B cell (primary cell): ENCODE measurements around the gene ATN1. TPM values are rescaled to one million over a fixed set of nuclear protein-coding genes. Genes with fewer than 3 reads are reported as not detected.
"Not testable (repeated sequence)": the region's sequence is repeated elsewhere in the genome, so short reads cannot be mapped to it uniquely, and the experiment has no call there.

ENCODE experiments used
- ATAC-seq: fragments of 200-7000 bp; cut with Tn5 transposase; one replicate; pipeline ENCODE4 v1.10.0; 2021; ENCODE audit warnings: low read depth, mild to moderate bottlenecking, moderate number of reproducible peaks, moderate library complexity
- CTCF ChIA-PET: fragments of 350-600 bp; sonication (Branson Sonifier 250); formaldehyde crosslinking; loops from one replicate; lab custom pipeline; 2021; ENCODE audit warnings: antibody characterized with exemption, inconsistent platforms; lab: Charles Lee
- POLR2A ChIA-PET: fragments of 350-600 bp; sonication (Branson Sonifier 250); formaldehyde crosslinking; loops from one replicate; lab custom pipeline; 2021; ENCODE audit warnings: antibody characterized with exemption; lab: Charles Lee
- DNase-seq: peaks from one replicate; pipeline ENCODE4 v3.0.0; 2013
- H2AFZ ChIP-seq: 2 replicates; pipeline ENCODE4 v1.6.1; 2012; ENCODE audit warnings: mild to moderate bottlenecking, low read depth, low read length; ENCODE audit not compliant: insufficient read depth, poor library complexity, severe bottlenecking
- H3K27ac ChIP-seq, 2 donors: 1 replicate in 1 of 2; 2 replicates in 1 of 2; pipeline ENCODE4 v1.5.1; 2012 to 2013; ENCODE audit warnings: low read length in 2 of 2, mild to moderate bottlenecking in 2 of 2, moderate library complexity in 1 of 2
- H3K27me3 ChIP-seq, 4 experiments: fragments of 200-600 bp in 1 of 4; sonication (generic) in 1 of 4; replicated peaks in 1 of 4; 1 replicate in 2 of 4; 2 replicates in 2 of 4; pipeline versions ENCODE4 v1.6.1 to v1.7.0; 2013 to 2016; ENCODE audit warnings: low read length in 3 of 4, mild to moderate bottlenecking in 2 of 4, mixed read lengths in 1 of 4, moderate library complexity in 1 of 4; ENCODE audit not compliant: insufficient read depth in 4 of 4, control insufficient read depth in 3 of 4; ENCODE audit errors: control extremely low read depth in 1 of 4
- H3K36me3 ChIP-seq, 2 experiments: replicated peaks in 1 of 2; 1 replicate in 1 of 2; 2 replicates in 1 of 2; pipeline versions ENCODE4 v1.6.1 to v1.7.1; 2013; ENCODE audit warnings: low read length in 1 of 2; ENCODE audit not compliant: insufficient read depth in 2 of 2, control insufficient read depth in 1 of 2; ENCODE audit errors: control extremely low read depth in 1 of 2, extremely low read depth in 1 of 2
- H3K4me1 ChIP-seq, 2 donors: fragments of 200-600 bp in 1 of 2; sonication (generic) in 1 of 2; 1 replicate in 1 of 2; 2 replicates in 1 of 2; pipeline versions ENCODE4 v1.5.1 to v1.6.1; 2013 to 2017; ENCODE audit warnings: low read length in 2 of 2; ENCODE audit not compliant: control insufficient read depth in 2 of 2, insufficient read depth in 2 of 2
- H3K4me2 ChIP-seq: replicated peaks from 2 replicates; pipeline ENCODE3; 2012; ENCODE audit warnings: mild to moderate bottlenecking, low read depth, low read length; ENCODE audit not compliant: poor library complexity, severe bottlenecking
- H3K4me3 ChIP-seq, 5 experiments: fragments of 200-600 bp in 1 of 5; sonication (generic) in 1 of 5; 1 replicate in 3 of 5; 2 replicates in 2 of 5; pipeline versions ENCODE4 v1.5.1 to v1.7.0; 2011 to 2016; ENCODE audit warnings: low read length in 4 of 5, mild to moderate bottlenecking in 4 of 5, low read depth in 2 of 5, control low read depth in 1 of 5, moderate library complexity in 1 of 5; ENCODE audit not compliant: insufficient read depth in 1 of 5; ENCODE audit errors: control extremely low read depth in 1 of 5, extremely low read depth in 1 of 5
- H3K79me2 ChIP-seq: fragments of 200-600 bp; sonication (generic); one replicate; pipeline ENCODE4 v1.6.0; 2016; ENCODE audit warnings: low read length; ENCODE audit not compliant: control insufficient read depth, insufficient read depth
- H3K9ac ChIP-seq: fragments of 200-600 bp; sonication (generic); 2 replicates; pipeline ENCODE4 v1.6.1; 2017; ENCODE audit warnings: mild to moderate bottlenecking, low read length, moderate library complexity
- H3K9me3 ChIP-seq, 3 donors: one replicate each; pipeline versions ENCODE4 v1.6.1 to v1.7.1; 2013; ENCODE audit warnings: low read length in 2 of 3; ENCODE audit not compliant: control insufficient read depth in 2 of 3, insufficient read depth in 1 of 3; ENCODE audit errors: control extremely low read depth in 1 of 3
- H4K20me1 ChIP-seq: 2 replicates; pipeline ENCODE4 v1.6.0; 2012; ENCODE audit warnings: mild to moderate bottlenecking, low read length; ENCODE audit not compliant: insufficient read depth, control insufficient read depth, poor library complexity, severe bottlenecking
- H3K27ac Mint-ChIP-seq: one replicate; pipeline ENCODE4 v1.8.0; 2021; ENCODE audit warnings: mixed read lengths
- H3K27me3 Mint-ChIP-seq: one replicate; pipeline ENCODE4 v1.8.0; 2021; ENCODE audit warnings: mixed read lengths
- H3K4me1 Mint-ChIP-seq: one replicate; pipeline ENCODE4 v1.8.0; 2021; ENCODE audit warnings: mixed read lengths
- H3K4me3 Mint-ChIP-seq: one replicate; pipeline ENCODE4 v1.8.0; 2021; ENCODE audit warnings: mixed read lengths
- H3K9me3 Mint-ChIP-seq: one replicate; pipeline ENCODE4 v1.8.0; 2022; ENCODE audit warnings: mixed read lengths; ENCODE audit not compliant: insufficient read depth
- CTCF ChIP-seq: fragments of 200-600 bp; IDR thresholded peaks from one replicate; pipeline ENCODE4 v1.8.0; 2022; ENCODE audit warnings: antibody characterized with exemption, mild to moderate bottlenecking
- EZH2 ChIP-seq: IDR thresholded peaks from 2 replicates; pipeline ENCODE4 v1.6.1; 2012; ENCODE audit warnings: borderline replicate concordance, low read depth, mild to moderate bottlenecking, moderate library complexity, low read length; ENCODE audit not compliant: insufficient read depth, poor library complexity, severe bottlenecking
- WGBS: methylation state at CpG from one replicate; pipeline ENCODE4 v1.1.5; 2013; ENCODE audit warnings: missing lambda C conversion rate; ENCODE audit not compliant: insufficient coverage; 5-methylcytosine and 5-hydroxymethylcytosine counted together
- intact Hi-C: fragments of 100-400 bp; cut with micrococcal nuclease; formaldehyde crosslinking; loops from one replicate; pipeline ENCODE4 v1.10.0; 2022
- polyA plus RNA-seq: library from polyadenylated mRNA; depleted of rRNA; stranded (reverse); fragments of >200 nt; gene quantifications from 2 replicates; pipeline ENCODE4 v1.2.3, GENCODE V29; 2012
- total RNA-seq, 2 donors: library from RNA; stranded (reverse); fragments of 120-200 nt in 1 of 2; gene quantifications; 1 replicate in 1 of 2; 2 replicates in 1 of 2; pipeline versions ENCODE4 v1.2.3 to v1.2.4, GENCODE V29; 2013 to 2022

ATN1 gene
- total and polyA plus RNA-seq, 2 donors (not counting 1 experiment from before 2014, with no cell fraction given): 21.0 to 50.8 TPM

- H3K79me2 ChIP-seq: no peaks in the 10 kb centered on the region
- no peaks in the 10 kb centered on the region for H3K27me3 Mint-ChIP-seq
- peaks cover 0 to 6% of the 10 kb centered on the region in 2 experiments for H3K36me3 ChIP-seq
- H3K9me3 Mint-ChIP-seq: no peaks in the 10 kb centered on the region
- H3K27me3 ChIP-seq: no peaks in the 10 kb centered on the region
- POLR2A ChIA-PET: interaction anchor here (1.0 to 1.8 kb wide), 6 partner anchors 9 to 54 kb away, joined by 3 to 8 read pairs (median 6); partner anchors contain the start of genes CDCA3, ENO2, SPSB2 and USP5
- peak overlapping the region in 4 of 5 experiments; percentile 59 to 86 (median 76) for H3K4me3 ChIP-seq
- H2AFZ ChIP-seq: peak overlapping the region; percentile 89
- H3K27ac Mint-ChIP-seq: no peak overlapping the region
- H3K4me1 Mint-ChIP-seq: peaks cover 2% of the 10 kb centered on the region
- intact Hi-C loops: no loop called here
- CTCF ChIA-PET: interaction anchor here (0.9 to 6.9 kb wide), 3 partner anchors 14 to 32 kb away, joined by 3 to 33 read pairs (median 4); partner anchors contain the start of gene SPSB2
- DNase-seq: no peak
- WGBS: 94% methylated on average over 2 of the region's 5 CpGs
- H3K27ac ChIP-seq: peak overlapping the region; percentile 82 to 94
- H3K4me1 ChIP-seq: peaks cover 14 to 18% of the 10 kb centered on the region in 2 donors
- TF ChIP-seq EZH2: no peak
- TF ChIP-seq CTCF: no peak
- no peaks in the 10 kb centered on the region for H4K20me1 ChIP-seq
- H3K4me2 ChIP-seq: peak overlapping the region; percentile 92
- peak overlapping the region; percentile 92 for H3K9ac ChIP-seq
- H3K9me3 ChIP-seq: no peaks in the 10 kb centered on the region
- no peak for ATAC-seq
- no peak overlapping the region for H3K4me3 Mint-ChIP-seq
Observed at GRCh38 chr12:6905414-6906040, 22.2 kb upstream of the ATN1 start.

- H3K36me3 ChIP-seq, H3K4me1 Mint-ChIP-seq, H3K27me3 Mint-ChIP-seq, H3K4me3 Mint-ChIP-seq, H3K27ac ChIP-seq, H3K27ac Mint-ChIP-seq, H3K4me3 ChIP-seq, DNase-seq, H3K27me3 ChIP-seq, H3K4me2 ChIP-seq, intact Hi-C loops, H4K20me1 ChIP-seq, ATAC-seq, H2AFZ ChIP-seq, H3K9ac ChIP-seq, H3K79me2 ChIP-seq, H3K9me3 Mint-ChIP-seq, H3K9me3 ChIP-seq: not testable (repeated sequence)
- WGBS: 100% methylated on average over 9 of the region's 11 CpGs
- POLR2A ChIA-PET: interaction anchor here (0.7 to 2.0 kb wide), 2 partner anchors 17 to 290 kb away, joined by 4 read pairs; no protein-coding TSS in a partner anchor
- CTCF ChIA-PET: interaction anchor here (0.9 to 6.9 kb wide), 7 partner anchors 9 to 35 kb away, joined by 3 to 33 read pairs (median 4); partner anchors contain the start of gene SPSB2
- peaks cover 14 to 18% of the 10 kb centered on the region in 2 donors for H3K4me1 ChIP-seq
Observed at GRCh38 chr12:6908141-6908540, 19.6 kb upstream of the ATN1 start.
